ENCODE results near the gene CYP3A5. TPM values are rescaled to one million over a fixed set of nuclear protein-coding genes. Genes with fewer than 3 reads are reported as not detected.

CYP3A5 gene
- polyA plus RNA-seq, 2 of the 4 experiments (the other 2 are of a cell fraction), result 2.3 to 9.7 TPM

GRCh38 chr7:99623702-99624447, 55.9 kb downstream of the CYP3A5 start:
- H3K4me1 ChIP-seq, result peaks cover 2% of the 10 kb centered on the region; the same call in 2 of the 3 replicates
- no peaks in the 10 kb centered on the region for H3K9me3 ChIP-seq
- TF ChIP-seq POLR2A (IDR thresholded peaks at IDR 0.05; ENCODE audit: low read length), result no peak
- no peak for TF ChIP-seq EHMT2 (IDR thresholded peaks at IDR 0.05; ENCODE audit: low read depth)
- TF ChIP-seq CHD4 (IDR thresholded peaks at IDR 0.05; ENCODE audit: borderline replicate concordance), result no peak
- TF ChIP-seq HMGXB4 (CRISPR knock-in tag; IDR thresholded peaks at IDR 0.05; ENCODE audit: borderline replicate concordance), result no peak
- TF ChIP-seq FOSL2 (IDR thresholded peaks at IDR 0.05), result no peak
- TF ChIP-seq FOSL2 (CRISPR knock-in tag; IDR thresholded peaks at IDR 0.05), result no peak
- TF ChIP-seq MAZ (IDR thresholded peaks at IDR 0.05; ENCODE audit: borderline replicate concordance, low read depth, low read length), result no peak
- TF ChIP-seq CHD2 (IDR thresholded peaks at IDR 0.05; ENCODE audit: low read length, partially characterized antibody), result no peak
- TF ChIP-seq NR3C1 (IDR thresholded peaks at IDR 0.05), result no peak
- no peak for TF ChIP-seq HOXB13 (CRISPR knock-in tag; IDR thresholded peaks at IDR 0.05; ENCODE audit: low read depth)
- TF ChIP-seq HES2 (IDR thresholded peaks at IDR 0.05), result no peak
- FAIRE-seq (no peak), ATAC-seq (no peak), DNase-seq (ENCODE audit: low read depth in 1 of 2, low spot score in 1 of 2) (no peak)
- ChIA-PET CTCF (interaction anchor here (0.6 to 1.9 kb wide), 3 partner anchors 8 to 364 kb away, joined by 3 to 9 read pairs (median 4); no protein-coding TSS in a partner anchor), POLR2A (no interaction called here)
- H3K4me2 ChIP-seq, result no peak overlapping the region
- no peak overlapping the region for H3K27ac ChIP-seq
- 91% methylated on average over 9 of the region's 9 CpGs for WGBS (ENCODE audit: missing lambda C conversion rate)
- H3K4me3 ChIP-seq, result no peak overlapping the region

- Histone ChIP-seq H3K9me3 (no peaks in the 10 kb centered on the region), H3K4me2 (no peak overlapping the region), H3K4me3 (no peak overlapping the region), H3K27ac (no peak overlapping the region), H3K4me1 (peaks cover 9% of the 10 kb centered on the region)
- FAIRE-seq (no peak), DNase-seq (ENCODE audit: low read depth in 1 of 2, low spot score in 1 of 2) (no peak), ATAC-seq (no peak)
- ChIA-PET CTCF (interaction anchor here (1.7 kb wide), 1 partner anchor 8 kb away, joined by 8 read pairs; no protein-coding TSS in a partner anchor), POLR2A (no interaction called here)
- 89% methylated on average over 7 of the region's 7 CpGs for WGBS (ENCODE audit: missing lambda C conversion rate)
- TF ChIP-seq NPAS2 (CRISPR knock-in tag; IDR thresholded peaks at IDR 0.05; ENCODE audit: borderline replicate concordance) (no peak), HOXB13 (CRISPR knock-in tag; IDR thresholded peaks at IDR 0.05; ENCODE audit: low read depth) (no peak), TP53 (CRISPR knock-in tag; IDR thresholded peaks at IDR 0.05) (no peak), HOXA7 (CRISPR knock-in tag; IDR thresholded peaks at IDR 0.05) (no peak), FOXS1 (CRISPR knock-in tag; IDR thresholded peaks at IDR 0.05) (no peak), ZSCAN20 (CRISPR knock-in tag; IDR thresholded peaks at IDR 0.05) (no peak), CEBPB (IDR thresholded peaks at IDR 0.05) (no peak), BHLHE40 (IDR thresholded peaks at IDR 0.05; ENCODE audit: low read depth, low read length) (no peak), EP300 (IDR thresholded peaks at IDR 0.05) (no peak), HEYL (CRISPR knock-in tag; IDR thresholded peaks at IDR 0.05) (no peak)
These were observed 56.6 kb downstream of the CYP3A5 start for GRCh38 chr7:99623091-99623693.

- ATAC-seq (no peak), DNase-seq (ENCODE audit: low read depth in 1 of 2, low spot score in 1 of 2) (no peak), FAIRE-seq (no peak)
- no peak overlapping the region for H3K27ac ChIP-seq
- no peaks in the 10 kb centered on the region for H3K9me3 ChIP-seq
- CTCF ChIA-PET, result interaction anchor here (1.1 to 1.7 kb wide), 2 partner anchors 9 to 12 kb away, joined by 3 to 8 read pairs; no protein-coding TSS in a partner anchor
- POLR2A ChIA-PET, result no interaction called here
- TF ChIP-seq EHMT2 (IDR thresholded peaks at IDR 0.05; ENCODE audit: low read depth) (no peak), GATA3 (IDR thresholded peaks at IDR 0.05; ENCODE audit: borderline replicate concordance) (no peak), CHD2 (IDR thresholded peaks at IDR 0.05; ENCODE audit: low read length, partially characterized antibody) (no peak), CHD4 (IDR thresholded peaks at IDR 0.05; ENCODE audit: borderline replicate concordance) (no peak), CBX2 (IDR thresholded peaks at IDR 0.05; ENCODE audit: borderline replicate concordance, low read depth) (no peak)
- no peak overlapping the region for H3K4me3 ChIP-seq
- H3K4me2 ChIP-seq, result no peak overlapping the region
- peaks cover 15% of the 10 kb centered on the region for H3K4me1 ChIP-seq
- WGBS (ENCODE audit: missing lambda C conversion rate), result 96% methylated on average over 10 of the region's 10 CpGs
These were observed 57.2 kb downstream of the CYP3A5 start for GRCh38 chr7:99622596-99622995.

Measured in A549 (cell line).